H9 (cell line): ENCODE results near the gene TAOK3. TPM values are rescaled to one million over a fixed set of nuclear protein-coding genes. Genes with fewer than 3 reads are reported as not detected.

Source experiments
- DNase-seq: peaks from one replicate; pipeline ENCODE4 v3.0.0-alpha.2; 2017
- H2AFZ ChIP-seq: one replicate; pipeline ENCODE4 v1.6.1; 2013; ENCODE audit warnings: mild to moderate bottlenecking, low read length, control low read depth, moderate library complexity
- H2AK5ac ChIP-seq: 2 replicates; pipeline ENCODE4 v1.6.1; 2013; ENCODE audit warnings: low read length, control low read depth, mixed read lengths; ENCODE audit not compliant: insufficient read length
- H2BK120ac ChIP-seq: one replicate; pipeline ENCODE4 v1.6.1; 2013; ENCODE audit warnings: low read depth, mild to moderate bottlenecking, low read length, control low read depth, inconsistent platforms; ENCODE audit not compliant: poor library complexity, severe bottlenecking
- H2BK12ac ChIP-seq: 2 replicates; pipeline ENCODE4 v1.6.1; 2013; ENCODE audit warnings: low read length, control low read depth, mixed read lengths, low read depth; ENCODE audit not compliant: insufficient read length
- H2BK15ac ChIP-seq: 2 replicates; pipeline ENCODE4 v1.6.1; 2013; ENCODE audit warnings: low read depth, low read length, control low read depth
- H2BK20ac ChIP-seq: one replicate; pipeline ENCODE4 v1.6.1; 2013; ENCODE audit warnings: low read depth, mild to moderate bottlenecking, low read length, control low read depth, inconsistent platforms; ENCODE audit not compliant: poor library complexity, severe bottlenecking
- H2BK5ac ChIP-seq: 2 replicates; pipeline ENCODE4 v1.6.1; 2013; ENCODE audit warnings: low read length, control low read depth, mixed read lengths; ENCODE audit not compliant: insufficient read length
- H3K14ac ChIP-seq: 2 replicates; pipeline ENCODE4 v1.6.1; 2013; ENCODE audit warnings: low read length, control low read depth; ENCODE audit not compliant: insufficient read depth
- H3K18ac ChIP-seq: 2 replicates; pipeline ENCODE4 v1.6.1; 2013; ENCODE audit warnings: low read depth, mild to moderate bottlenecking, mixed read lengths, low read length, control low read depth; ENCODE audit not compliant: insufficient read length
- H3K23ac ChIP-seq: 2 replicates; pipeline ENCODE4 v1.6.1; 2013; ENCODE audit warnings: low read length, control low read depth, mixed read lengths, low read depth; ENCODE audit not compliant: insufficient read length
- H3K23me2 ChIP-seq: 2 replicates; pipeline ENCODE4 v1.6.1; 2013; ENCODE audit warnings: low read depth, mild to moderate bottlenecking, mixed read lengths, low read length, control low read depth; ENCODE audit not compliant: insufficient read length, poor library complexity, severe bottlenecking
- H3K27ac ChIP-seq: 2 replicates; pipeline ENCODE4 v1.5.1; 2013; ENCODE audit warnings: low read length, control low read depth, mixed read lengths, low read depth; ENCODE audit not compliant: insufficient read length
- H3K27me3 ChIP-seq: 2 replicates; pipeline ENCODE4 v1.6.1; 2013; ENCODE audit warnings: low read length, control low read depth, inconsistent platforms; ENCODE audit not compliant: insufficient read depth
- H3K4ac ChIP-seq: 2 replicates; pipeline ENCODE4 v1.6.1; 2013; ENCODE audit warnings: low read depth, mild to moderate bottlenecking, control low read depth, inconsistent platforms, low read length, moderate library complexity
- H3K4me1 ChIP-seq: 2 replicates; pipeline ENCODE4 v1.6.1; 2013; ENCODE audit warnings: low read length, control low read depth, inconsistent platforms; ENCODE audit not compliant: insufficient read depth
- H3K4me2 ChIP-seq: 2 replicates; pipeline ENCODE4 v1.6.1; 2013; ENCODE audit warnings: low read length, control low read depth, mixed read lengths; ENCODE audit not compliant: insufficient read length, insufficient read depth
- H3K56ac ChIP-seq: 2 replicates; pipeline ENCODE4 v1.6.1; 2013; ENCODE audit warnings: low read depth, mild to moderate bottlenecking, mixed read lengths, low read length, control low read depth; ENCODE audit not compliant: insufficient read length
- H3K79me1 ChIP-seq: 2 replicates; pipeline ENCODE4 v1.6.1; 2013; ENCODE audit warnings: low read depth, mild to moderate bottlenecking, moderate library complexity, low read length, control low read depth, inconsistent platforms; ENCODE audit not compliant: insufficient read depth, poor library complexity, severe bottlenecking
- H3K79me2 ChIP-seq: 2 replicates; pipeline ENCODE4 v1.6.1; 2013; ENCODE audit warnings: low read length, control low read depth, inconsistent platforms; ENCODE audit not compliant: insufficient read depth
- H3K9ac ChIP-seq: 2 replicates; pipeline ENCODE4 v1.6.1; 2013; ENCODE audit warnings: low read length, control low read depth, mixed read lengths; ENCODE audit not compliant: insufficient read length; ENCODE audit errors: extremely low read depth
- H3K9me3 ChIP-seq: one replicate; pipeline ENCODE4 v1.6.1; 2013; ENCODE audit warnings: low read depth, low read length, inconsistent platforms; ENCODE audit not compliant: control insufficient read depth
- H3T11ph ChIP-seq: one replicate; pipeline ENCODE4 v1.6.1; 2013; ENCODE audit warnings: mild to moderate bottlenecking, low read length, control low read depth, inconsistent platforms
- H4K20me1 ChIP-seq: one replicate; pipeline ENCODE4 v1.6.1; 2013; ENCODE audit not compliant: control insufficient read depth, insufficient read length, insufficient read depth
- H4K5ac ChIP-seq: 2 replicates; pipeline ENCODE4 v1.6.1; 2013; ENCODE audit warnings: low read depth, mild to moderate bottlenecking, mixed read lengths, low read length, control low read depth; ENCODE audit not compliant: insufficient read length
- H4K8ac ChIP-seq: replicated peaks from 2 replicates; pipeline ENCODE4 v1.6.1; 2013; ENCODE audit warnings: low read length, control low read depth, mixed read lengths, low read depth; ENCODE audit not compliant: insufficient read length
- H4K91ac ChIP-seq: 2 replicates; pipeline ENCODE4 v1.6.1; 2013; ENCODE audit warnings: low read depth, mild to moderate bottlenecking, moderate library complexity, mixed read lengths, low read length, control low read depth; ENCODE audit not compliant: insufficient read length
- H3K27ac Mint-ChIP-seq, 3 experiments: 2 replicates in 2 of 3; 3 replicates in 1 of 3; pipeline ENCODE4 v1.8.0; 2020 to 2021; ENCODE audit warnings: mixed read lengths in 3 of 3, mild to moderate bottlenecking in 1 of 3, moderate library complexity in 1 of 3
- H3K27me3 Mint-ChIP-seq: 2 replicates; pipeline ENCODE4 v1.8.0; 2021; ENCODE audit warnings: low read depth, mild to moderate bottlenecking, moderate library complexity, mixed read lengths
- H3K36me3 Mint-ChIP-seq, 3 experiments: 2 replicates in 2 of 3; 3 replicates in 1 of 3; pipeline ENCODE4 v1.8.0; 2020 to 2021; ENCODE audit warnings: low read depth in 3 of 3, mixed read lengths in 3 of 3; ENCODE audit not compliant: insufficient read depth in 1 of 3
- H3K4me1 Mint-ChIP-seq, 2 experiments: 2 replicates each; pipeline ENCODE4 v1.8.0; 2020; ENCODE audit warnings: mixed read lengths in 2 of 2
- H3K4me3 Mint-ChIP-seq, 2 experiments: 2 replicates in 1 of 2; 3 replicates in 1 of 2; pipeline ENCODE4 v1.8.0; 2020 to 2021; ENCODE audit warnings: mild to moderate bottlenecking in 2 of 2, mixed read lengths in 2 of 2, moderate library complexity in 1 of 2
- H3K9me3 Mint-ChIP-seq, 2 experiments: 2 replicates in 1 of 2; 3 replicates in 1 of 2; pipeline ENCODE4 v1.8.0; 2020; ENCODE audit warnings: mild to moderate bottlenecking in 2 of 2, mixed read lengths in 2 of 2, moderate library complexity in 1 of 2
- WGBS: extraction: QIAGEN DNeasy Blood & Tissue Kit; methylation state at CpG from one replicate; pipeline ENCODE4 v1.1.7; 2013; ENCODE audit warnings: missing lambda C conversion rate, low lambda C conversion rate, mixed read lengths; ENCODE audit not compliant: insufficient read length; ENCODE audit errors: extremely low coverage; 5-methylcytosine and 5-hydroxymethylcytosine counted together
- total RNA-seq: library from RNA; stranded (reverse); gene quantifications from 2 replicates; pipeline ENCODE4 v1.2.1, GENCODE V29; 2021
- TF ChIP-seq, protein P1 (sequence below): fragments of 200-600 bp; sonication (generic); conservative IDR thresholded peaks from 3 replicates; pipeline ENCODE4 v1.8.0; 2021; ENCODE audit warnings: antibody characterized with exemption, mild to moderate bottlenecking

The TAOK3 gene
- total RNA-seq, 1 experiment from 2014 or later = 5.2 TPM

DNA sequence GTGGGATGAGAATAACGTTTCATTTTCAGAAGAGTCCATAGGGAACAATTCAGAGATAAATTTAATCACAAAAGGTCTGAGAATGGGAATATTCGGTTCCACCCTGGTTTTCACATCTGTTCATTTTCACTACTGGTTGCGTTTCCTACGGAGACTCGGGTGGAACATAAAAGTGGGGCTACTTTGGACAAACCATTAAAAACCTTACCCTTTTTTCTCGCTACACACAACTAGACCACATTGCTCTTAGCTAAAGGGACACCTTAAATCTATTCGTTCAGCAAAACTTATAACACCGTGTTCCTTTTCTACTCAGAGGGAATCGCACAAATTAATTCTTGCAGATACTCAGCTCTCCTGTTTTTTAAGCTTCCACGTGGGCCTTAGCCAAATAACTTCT lies 2.6 kb upstream of the TAOK3 start:
- Histone ChIP-seq H4K91ac (no peak overlapping the region), H2BK15ac (no peak overlapping the region), H3K4me1 (peaks cover 3% of the 10 kb centered on the region; the same call in 1 of the 2 replicates), H3K27me3 (no peaks in the 10 kb centered on the region), H2BK120ac (no peak overlapping the region), H4K8ac (no peak overlapping the region), H2BK12ac (no peak overlapping the region), H3K56ac (no peak overlapping the region), H3T11ph (no peak overlapping the region), H3K4me2 (peak overlapping the region; percentile 100), H3K14ac (no peak overlapping the region), H2BK20ac (no peak overlapping the region), H4K20me1 (no peaks in the 10 kb centered on the region), H3K27ac (no peak overlapping the region), H3K4ac (no peak overlapping the region), H3K23ac (no peak overlapping the region), H3K9ac (no peak overlapping the region), H3K23me2 (peaks cover 37% of the 10 kb centered on the region), H4K5ac (no peak overlapping the region), H2BK5ac (no peak overlapping the region), H3K79me2 (peaks cover 8% of the 10 kb centered on the region; the same call in 1 of the 2 replicates), H3K79me1 (peaks cover 10% of the 10 kb centered on the region), H3K18ac (no peak overlapping the region), H2AFZ (no peak overlapping the region), H2AK5ac (no peak overlapping the region), H3K9me3 (no peaks in the 10 kb centered on the region)
- TF ChIP-seq, protein P1, sequence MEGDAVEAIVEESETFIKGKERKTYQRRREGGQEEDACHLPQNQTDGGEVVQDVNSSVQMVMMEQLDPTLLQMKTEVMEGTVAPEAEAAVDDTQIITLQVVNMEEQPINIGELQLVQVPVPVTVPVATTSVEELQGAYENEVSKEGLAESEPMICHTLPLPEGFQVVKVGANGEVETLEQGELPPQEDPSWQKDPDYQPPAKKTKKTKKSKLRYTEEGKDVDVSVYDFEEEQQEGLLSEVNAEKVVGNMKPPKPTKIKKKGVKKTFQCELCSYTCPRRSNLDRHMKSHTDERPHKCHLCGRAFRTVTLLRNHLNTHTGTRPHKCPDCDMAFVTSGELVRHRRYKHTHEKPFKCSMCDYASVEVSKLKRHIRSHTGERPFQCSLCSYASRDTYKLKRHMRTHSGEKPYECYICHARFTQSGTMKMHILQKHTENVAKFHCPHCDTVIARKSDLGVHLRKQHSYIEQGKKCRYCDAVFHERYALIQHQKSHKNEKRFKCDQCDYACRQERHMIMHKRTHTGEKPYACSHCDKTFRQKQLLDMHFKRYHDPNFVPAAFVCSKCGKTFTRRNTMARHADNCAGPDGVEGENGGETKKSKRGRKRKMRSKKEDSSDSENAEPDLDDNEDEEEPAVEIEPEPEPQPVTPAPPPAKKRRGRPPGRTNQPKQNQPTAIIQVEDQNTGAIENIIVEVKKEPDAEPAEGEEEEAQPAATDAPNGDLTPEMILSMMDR = no peak
- Mint-ChIP-seq H3K27ac (no peak overlapping the region), H3K27me3 (peaks cover 23% of the 10 kb centered on the region), H3K4me1 (peaks cover 36 to 40% of the 10 kb centered on the region in 2 experiments), H3K36me3 (peaks cover 2 to 7% (median 6%) of the 10 kb centered on the region in 3 experiments; a peak in 6 of 7 replicates), H3K4me3 (peak overlapping the region in 1 of 2 experiments; percentile 86; a peak in 3 of 5 replicates), H3K9me3 (no peaks in the 10 kb centered on the region)
- WGBS = no CpG with 5 or more reads among the region's 10 CpGs
- no peak for DNase-seq
